ENCODE results near the gene MAP1B.
"Not testable (repeated sequence)": the region's sequence is repeated elsewhere in the genome, so short reads cannot be mapped to it uniquely, and the experiment has no call there.

The MAP1B gene

GRCh38 chr5:72107131-72107900 lies at the start of gene MAP1B:
Gene MAP1B (plus strand): TSS chr5:72107475. CDS start chr5:72107532, 57 bp downstream.
- peak; percentile 81 for DNase-seq (ENCODE audit: low spot score)

GRCh38 chr5:72057816-72058215 lies 49.5 kb upstream of the MAP1B start:
- no peak for DNase-seq (ENCODE audit: low spot score)

GRCh38 chr5:72063219-72063819 lies 44.0 kb upstream of the MAP1B start:
- no peak for DNase-seq (ENCODE audit: low spot score)

GRCh38 chr5:72064801-72065570 lies 42.3 kb upstream of the MAP1B start:
- peak; percentile 54 for DNase-seq (ENCODE audit: low spot score)

- peak; percentile 85 for DNase-seq (ENCODE audit: low spot score)
These were observed 41.5 kb upstream of the MAP1B start for GRCh38 chr5:72065751-72066255.

- DNase-seq (ENCODE audit: low spot score) = no peak
These were observed 40.6 kb upstream of the MAP1B start for GRCh38 chr5:72066705-72067107.

- DNase-seq (ENCODE audit: low spot score) = no peak
These were observed 39.4 kb upstream of the MAP1B start for GRCh38 chr5:72067682-72068470.

GRCh38 chr5:72070529-72070928 lies 36.7 kb upstream of the MAP1B start:
- DNase-seq (ENCODE audit: low spot score) = no peak

- peak; percentile 52 for DNase-seq (ENCODE audit: low spot score)
These were observed 35.4 kb upstream of the MAP1B start for GRCh38 chr5:72071906-72072305.

- no peak for DNase-seq (ENCODE audit: low spot score)
These were observed 33.0 kb upstream of the MAP1B start for GRCh38 chr5:72074251-72074650.

- DNase-seq (ENCODE audit: low spot score) = no peak
These were observed 31.8 kb upstream of the MAP1B start for GRCh38 chr5:72075461-72075860.

GRCh38 chr5:72076621-72077300 lies 30.5 kb upstream of the MAP1B start:
- no peak for DNase-seq (ENCODE audit: low spot score)

- DNase-seq (ENCODE audit: low spot score) = no peak
These were observed 29.9 kb upstream of the MAP1B start for GRCh38 chr5:72077390-72077789.

- DNase-seq (ENCODE audit: low spot score) = peak; percentile 23
These were observed 28.0 kb upstream of the MAP1B start for GRCh38 chr5:72079288-72079687.

- no peak for DNase-seq (ENCODE audit: low spot score)
These were observed 25.2 kb upstream of the MAP1B start for GRCh38 chr5:72082048-72082447.

- DNase-seq (ENCODE audit: low spot score) = no peak
These were observed 22.4 kb upstream of the MAP1B start for GRCh38 chr5:72084876-72085275.

- no peak for DNase-seq (ENCODE audit: low spot score)
These were observed 22.0 kb upstream of the MAP1B start for GRCh38 chr5:72085319-72085718.

GRCh38 chr5:72089713-72090112 lies 17.6 kb upstream of the MAP1B start:
- not testable (repeated sequence) for DNase-seq (ENCODE audit: low spot score)

GRCh38 chr5:72092074-72092473 lies 15.2 kb upstream of the MAP1B start:
- DNase-seq (ENCODE audit: low spot score) = no peak

- DNase-seq (ENCODE audit: low spot score) = no peak
These were observed 14.1 kb upstream of the MAP1B start for GRCh38 chr5:72093217-72093616.

- DNase-seq (ENCODE audit: low spot score) = no peak
These were observed 13.5 kb upstream of the MAP1B start for GRCh38 chr5:72093824-72094223.
